Stimulated activated naive B cell treated with anti-CD40 and anti-IgM and Interleukin-4, amounts not matched to agents 10 μg/mL and 1 μg/mL and 100 μg/mL, for 72 hours (primary cell): ENCODE measurements around the gene HS3ST3A1.

Source experiments
- ATAC-seq, 2 donors: fragments of 150-1000 bp; cut with Tn5 transposase; replicated peaks; 2 replicates each; pipeline ENCODE4 v1.10.0; 2021; ENCODE audit warnings: moderate library complexity in 1 of 2
- DNase-seq: peaks from one replicate; pipeline ENCODE4 v3.0.0; 2021
- H3K27ac Mint-ChIP-seq: one replicate; pipeline ENCODE4 v1.8.0; 2022; ENCODE audit warnings: mild to moderate bottlenecking, mixed read lengths
- H3K27me3 Mint-ChIP-seq, 2 donors: one replicate each; pipeline ENCODE4 v1.8.0; 2022; ENCODE audit warnings: mixed read lengths in 2 of 2
- H3K36me3 Mint-ChIP-seq, 2 donors: one replicate each; pipeline ENCODE4 v1.8.0; 2022; ENCODE audit warnings: mixed read lengths in 2 of 2, mild to moderate bottlenecking in 1 of 2
- H3K4me1 Mint-ChIP-seq, 2 donors: one replicate each; pipeline ENCODE4 v1.8.0; 2022; ENCODE audit warnings: mixed read lengths in 2 of 2, mild to moderate bottlenecking in 1 of 2
- H3K4me3 Mint-ChIP-seq, 2 donors: one replicate each; pipeline ENCODE4 v1.8.0; 2022; ENCODE audit warnings: mild to moderate bottlenecking in 2 of 2, mixed read lengths in 2 of 2, moderate library complexity in 1 of 2
- H3K9me3 Mint-ChIP-seq, 2 donors: one replicate each; pipeline ENCODE4 v1.8.0; 2022; ENCODE audit warnings: mixed read lengths in 2 of 2, mild to moderate bottlenecking in 1 of 2

HS3ST3A1 gene

DNA sequence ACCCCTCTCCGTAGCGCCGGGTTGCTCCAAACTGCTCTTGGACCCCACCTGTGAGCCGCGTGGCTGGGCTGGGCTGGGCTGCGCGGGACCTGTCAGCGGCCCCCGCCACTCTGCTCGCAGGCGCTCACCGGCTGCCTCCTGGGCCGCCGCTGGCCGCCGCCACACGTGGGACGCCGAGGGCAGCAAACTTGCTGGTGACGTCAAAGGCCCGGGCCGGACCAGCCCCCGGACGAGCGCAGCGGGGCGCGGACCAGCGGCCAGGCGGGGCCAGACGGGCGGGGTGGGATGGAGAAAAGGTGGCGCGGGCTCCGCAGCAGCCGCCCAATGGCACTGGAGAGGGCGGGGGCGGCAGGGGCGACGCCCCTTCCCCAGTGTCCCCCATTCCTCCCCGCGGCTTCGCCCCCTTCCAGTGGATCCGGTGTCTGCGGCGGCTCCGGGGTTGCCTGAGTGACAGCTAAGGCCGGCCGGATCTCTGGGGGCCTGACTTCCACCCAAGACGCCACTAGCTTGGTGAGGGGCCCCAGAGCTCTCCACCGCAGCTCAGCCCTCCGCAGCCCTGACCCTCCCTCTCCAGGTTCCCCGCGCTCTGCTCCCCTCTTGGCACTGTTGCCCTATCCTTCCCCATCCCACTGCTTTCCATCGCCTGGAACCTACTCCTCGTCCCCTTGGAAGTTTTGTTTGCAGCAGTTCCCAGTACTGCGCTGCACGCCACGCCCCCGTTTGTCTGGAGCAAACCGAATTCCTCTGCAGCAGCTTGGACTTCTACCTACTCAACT, at the start of gene HS3ST3A1:
HS3ST3A1 (minus strand) TSS at position 154 of the 776 bp plus-strand sequence. CDS start 800 bp downstream, outside the sequence.
- H3K27ac Mint-ChIP-seq, result peak within 1 kb of the TSS; percentile 65
- peak within 1 kb of the TSS; percentile 73 to 85 for H3K4me3 Mint-ChIP-seq
- no peaks in the 10 kb centered on the region for H3K9me3 Mint-ChIP-seq
- DNase-seq (peak; percentile 8), ATAC-seq (peak; percentile 59 to 60)
- peaks cover 8 to 21% of the 10 kb centered on the region in 2 donors for H3K4me1 Mint-ChIP-seq
- peaks cover 0 to 2% of the 10 kb centered on the region in 2 donors for H3K36me3 Mint-ChIP-seq
- H3K27me3 Mint-ChIP-seq, result peaks cover 52 to 71% of the 10 kb centered on the region in 2 donors

DNA sequence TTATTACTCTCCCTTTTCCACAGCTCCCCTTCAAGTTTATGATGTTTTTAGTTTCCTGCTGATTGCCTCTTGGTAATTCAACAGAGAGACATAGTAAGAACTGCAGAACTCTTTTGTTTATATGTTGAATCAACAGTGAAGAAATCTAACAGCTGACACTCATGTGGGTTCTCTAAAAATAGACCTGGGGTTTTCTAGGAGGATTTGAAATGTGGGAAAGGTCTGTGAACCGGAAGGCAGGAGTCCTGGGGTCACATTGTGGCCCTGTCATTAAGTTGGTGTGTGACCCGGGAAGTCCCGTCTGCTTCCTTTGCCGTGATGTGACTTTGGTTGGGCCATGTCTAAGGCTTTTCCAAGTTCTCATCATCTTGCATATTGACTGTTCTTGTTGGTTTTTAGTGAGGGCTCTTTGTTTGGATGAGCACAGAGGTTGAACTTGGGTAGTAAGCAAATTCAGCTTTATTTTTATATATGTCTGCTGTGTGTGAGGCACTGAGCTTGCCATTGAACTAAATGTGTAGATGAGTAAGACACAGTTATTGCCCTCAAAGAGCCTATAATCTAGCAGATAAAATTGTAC, 48.5 kb upstream of the HS3ST3A1 start:
- Mint-ChIP-seq H3K4me1 (no peaks in the 10 kb centered on the region), H3K9me3 (no peaks in the 10 kb centered on the region), H3K4me3 (no peak overlapping the region), H3K36me3 (no peaks in the 10 kb centered on the region), H3K27me3 (peaks cover 8 to 13% of the 10 kb centered on the region in 2 donors), H3K27ac (no peak overlapping the region)
- DNase-seq, result no peak
- ATAC-seq, result no peak

DNA sequence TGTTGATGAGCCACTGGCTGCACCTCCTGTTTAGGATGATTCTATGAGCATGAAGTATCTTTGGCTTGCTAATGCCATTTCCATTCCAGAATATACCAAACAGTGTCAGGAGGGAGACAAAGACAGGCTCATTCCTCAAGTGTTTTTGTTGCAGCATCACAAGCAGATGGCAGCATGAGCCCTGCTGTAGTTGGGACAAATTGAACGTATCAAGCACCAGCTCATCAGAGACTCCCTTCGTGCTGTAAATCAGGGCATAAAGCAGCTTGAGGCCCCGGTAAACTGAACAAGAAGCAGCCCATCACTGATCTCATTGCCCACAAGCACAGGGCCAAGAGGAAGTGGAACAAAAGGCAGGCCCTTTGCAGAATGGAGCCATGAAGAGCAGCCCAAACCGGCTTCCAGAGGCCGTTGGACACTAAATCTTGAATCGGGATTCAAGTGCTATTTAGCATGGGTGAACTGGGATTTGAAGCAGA, 45.9 kb upstream of the HS3ST3A1 start:
- ATAC-seq (no peak), DNase-seq (no peak)
- H3K27ac Mint-ChIP-seq, result no peak overlapping the region
- H3K9me3 Mint-ChIP-seq, result no peaks in the 10 kb centered on the region
- no peaks in the 10 kb centered on the region for H3K4me1 Mint-ChIP-seq
- no peaks in the 10 kb centered on the region for H3K36me3 Mint-ChIP-seq
- H3K4me3 Mint-ChIP-seq, result no peak overlapping the region
- peaks cover 4 to 22% of the 10 kb centered on the region in 2 donors for H3K27me3 Mint-ChIP-seq

DNA sequence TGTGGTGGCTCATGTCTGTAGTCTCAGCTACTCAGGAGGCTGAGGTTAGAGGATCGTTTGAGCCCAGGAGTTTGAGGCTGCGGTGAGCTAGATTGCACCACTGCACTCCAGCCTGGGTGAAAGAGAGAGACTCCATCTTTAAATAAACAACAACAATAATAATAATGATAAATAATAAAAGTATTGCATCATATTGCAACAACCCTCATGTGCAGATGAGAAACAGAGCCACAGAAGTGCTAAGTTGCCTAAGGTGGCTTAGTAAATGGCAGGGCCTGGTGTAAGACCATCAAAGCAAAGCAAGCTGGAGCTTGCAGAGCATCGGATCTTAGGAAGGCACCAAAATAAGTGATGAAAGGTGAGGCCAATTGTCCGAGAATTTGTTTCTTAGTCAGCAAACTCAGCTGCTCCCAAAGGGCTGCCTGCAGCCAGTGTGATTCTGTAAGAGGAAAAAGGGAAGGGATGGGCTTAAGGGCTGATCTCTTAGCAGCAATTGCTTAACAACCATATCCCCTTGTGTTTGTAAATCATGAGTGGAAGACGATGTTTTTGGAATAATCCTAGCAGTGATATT, 45.3 kb upstream of the HS3ST3A1 start:
- Mint-ChIP-seq H3K4me3 (no peak overlapping the region), H3K27me3 (peaks cover 4 to 22% of the 10 kb centered on the region in 2 donors), H3K27ac (no peak overlapping the region), H3K36me3 (no peaks in the 10 kb centered on the region), H3K9me3 (no peaks in the 10 kb centered on the region), H3K4me1 (no peaks in the 10 kb centered on the region)
- ATAC-seq, result no peak
- DNase-seq, result no peak

DNA sequence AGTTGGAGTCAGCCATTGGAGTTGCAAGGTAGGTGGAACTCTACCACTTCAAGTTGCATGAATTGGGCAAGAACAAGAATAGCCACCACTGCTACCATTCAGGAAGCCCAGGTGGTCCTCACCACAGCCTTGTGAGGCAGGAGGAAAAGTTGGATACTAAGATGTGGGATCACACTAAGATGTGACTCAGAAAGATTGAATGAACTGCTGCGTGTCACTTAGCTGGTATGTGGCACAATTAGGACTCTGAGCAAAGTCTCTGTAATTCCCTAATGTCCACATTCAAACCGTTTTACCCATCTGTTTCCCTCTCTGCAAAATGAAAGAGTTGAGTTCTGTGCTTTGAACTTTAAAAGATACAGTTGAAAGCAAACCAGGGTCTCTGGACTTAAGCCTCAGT, 44.7 kb upstream of the HS3ST3A1 start:
- ATAC-seq (no peak), DNase-seq (no peak)
- H3K27me3 Mint-ChIP-seq, result peaks cover 8 to 24% of the 10 kb centered on the region in 2 donors
- no peak overlapping the region for H3K4me3 Mint-ChIP-seq
- no peaks in the 10 kb centered on the region for H3K4me1 Mint-ChIP-seq
- no peaks in the 10 kb centered on the region for H3K36me3 Mint-ChIP-seq
- H3K9me3 Mint-ChIP-seq, result no peaks in the 10 kb centered on the region
- H3K27ac Mint-ChIP-seq, result no peak overlapping the region

DNA sequence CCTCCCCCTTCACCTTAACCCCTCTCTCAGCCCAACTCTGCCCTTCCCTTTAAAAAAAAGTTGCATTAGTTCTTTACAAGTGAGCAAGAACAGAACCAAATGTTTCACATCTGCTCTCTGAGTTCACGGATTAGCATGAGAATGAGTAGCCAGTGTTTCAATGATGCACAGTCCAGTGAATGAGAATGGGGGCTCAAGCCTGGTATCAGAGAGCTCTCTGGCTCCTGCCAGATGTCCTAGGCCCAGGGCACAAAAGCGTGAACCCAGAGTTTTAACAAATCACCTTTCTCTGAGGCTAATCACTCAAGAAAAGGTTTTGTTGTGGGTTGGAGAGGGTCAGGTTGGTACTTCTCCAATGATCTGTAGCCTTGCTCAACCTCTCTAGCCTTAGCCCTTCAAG, 41.5 kb upstream of the HS3ST3A1 start:
- peaks cover 10 to 31% of the 10 kb centered on the region in 2 donors for H3K27me3 Mint-ChIP-seq
- H3K4me3 Mint-ChIP-seq, result no peak overlapping the region
- H3K4me1 Mint-ChIP-seq, result no peaks in the 10 kb centered on the region
- no peaks in the 10 kb centered on the region for H3K36me3 Mint-ChIP-seq
- DNase-seq (no peak), ATAC-seq (no peak)
- no peak overlapping the region for H3K27ac Mint-ChIP-seq
- no peaks in the 10 kb centered on the region for H3K9me3 Mint-ChIP-seq

DNA sequence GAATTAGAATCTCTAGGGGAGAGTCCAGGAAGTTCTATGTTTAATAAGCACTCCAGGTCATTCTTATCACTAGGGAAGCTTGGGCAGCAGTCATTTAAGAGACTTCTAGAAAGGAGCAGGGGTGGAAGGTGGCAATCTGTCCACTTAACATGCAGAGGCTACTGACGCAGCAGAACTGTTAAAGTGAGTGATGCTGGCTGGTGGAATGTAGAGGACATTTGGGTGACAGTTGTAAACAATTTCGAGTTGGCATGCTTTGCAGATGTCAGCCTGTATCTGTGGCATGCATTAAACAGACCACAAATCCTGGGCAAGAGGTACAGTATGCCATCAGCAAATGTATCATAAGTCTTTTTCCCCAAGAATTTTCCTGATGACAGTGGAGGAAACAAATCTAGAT, 40.5 kb upstream of the HS3ST3A1 start:
- ATAC-seq, result no peak
- Mint-ChIP-seq H3K36me3 (no peaks in the 10 kb centered on the region), H3K9me3 (no peaks in the 10 kb centered on the region), H3K27me3 (peaks cover 12 to 34% of the 10 kb centered on the region in 2 donors), H3K4me1 (no peaks in the 10 kb centered on the region), H3K4me3 (no peak overlapping the region), H3K27ac (no peak overlapping the region)
- no peak for DNase-seq

DNA sequence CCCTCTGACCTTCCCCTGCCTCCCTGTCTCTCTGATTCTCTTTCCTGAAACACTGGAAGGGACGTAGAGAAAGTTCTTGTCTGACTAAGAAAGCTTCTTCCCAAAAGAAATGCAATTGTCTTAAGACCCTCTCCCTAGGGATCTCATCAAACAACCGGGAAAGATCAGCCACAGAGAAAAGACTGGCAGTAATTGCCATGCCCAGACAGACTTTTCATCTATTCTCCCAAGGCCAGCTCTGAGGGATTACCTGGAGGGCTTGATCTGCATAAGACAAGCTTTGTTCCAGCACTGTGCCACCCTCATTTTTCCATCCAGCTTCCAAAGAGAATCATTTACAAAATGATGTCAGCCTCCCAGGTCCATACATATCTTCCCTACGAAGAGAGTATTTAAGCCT, 38.8 kb upstream of the HS3ST3A1 start:
- peaks cover 13 to 35% of the 10 kb centered on the region in 2 donors for H3K27me3 Mint-ChIP-seq
- ATAC-seq, result no peak

DNA sequence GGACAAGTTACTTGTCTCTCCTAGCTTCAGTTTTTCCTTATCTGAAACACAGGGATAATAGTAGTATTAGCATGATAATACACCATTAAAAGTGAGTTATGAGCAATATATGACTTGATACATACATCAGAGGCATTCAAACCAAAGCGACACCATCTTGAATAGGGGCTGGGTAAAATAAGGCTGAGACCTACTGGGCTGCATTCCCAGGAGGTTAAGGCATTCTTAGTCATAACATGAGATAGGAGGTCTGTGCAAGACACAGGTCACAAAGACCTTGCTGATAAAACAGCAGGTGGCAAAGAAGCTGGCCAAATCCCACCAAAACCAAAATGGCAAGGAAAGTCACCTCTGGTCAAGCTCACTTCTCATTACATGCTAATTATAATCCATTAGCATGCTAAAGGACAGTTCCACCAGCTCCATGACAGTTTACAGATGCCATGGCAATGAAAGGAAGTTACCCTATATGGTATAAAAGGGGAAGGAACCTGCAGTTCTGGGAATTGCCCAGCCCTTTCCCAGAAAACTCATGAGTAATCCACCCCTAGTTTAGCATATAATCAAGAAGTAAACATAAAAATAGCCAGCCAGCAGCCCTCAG, 37.2 kb upstream of the HS3ST3A1 start:
- Mint-ChIP-seq H3K4me3 (no peak overlapping the region), H3K27me3 (peaks cover 21 to 33% of the 10 kb centered on the region in 2 donors), H3K4me1 (no peaks in the 10 kb centered on the region), H3K9me3 (no peaks in the 10 kb centered on the region), H3K36me3 (no peaks in the 10 kb centered on the region), H3K27ac (no peak overlapping the region)
- ATAC-seq, result peak; percentile 51 to 52
- no peak for DNase-seq

More for the DNA sequence above, 38.8 kb upstream of the HS3ST3A1 start:
- no peak for DNase-seq
- no peak overlapping the region for H3K4me3 Mint-ChIP-seq
- H3K9me3 Mint-ChIP-seq, result no peaks in the 10 kb centered on the region
- no peaks in the 10 kb centered on the region for H3K36me3 Mint-ChIP-seq
- H3K4me1 Mint-ChIP-seq, result no peaks in the 10 kb centered on the region
- H3K27ac Mint-ChIP-seq, result no peak overlapping the region

DNA sequence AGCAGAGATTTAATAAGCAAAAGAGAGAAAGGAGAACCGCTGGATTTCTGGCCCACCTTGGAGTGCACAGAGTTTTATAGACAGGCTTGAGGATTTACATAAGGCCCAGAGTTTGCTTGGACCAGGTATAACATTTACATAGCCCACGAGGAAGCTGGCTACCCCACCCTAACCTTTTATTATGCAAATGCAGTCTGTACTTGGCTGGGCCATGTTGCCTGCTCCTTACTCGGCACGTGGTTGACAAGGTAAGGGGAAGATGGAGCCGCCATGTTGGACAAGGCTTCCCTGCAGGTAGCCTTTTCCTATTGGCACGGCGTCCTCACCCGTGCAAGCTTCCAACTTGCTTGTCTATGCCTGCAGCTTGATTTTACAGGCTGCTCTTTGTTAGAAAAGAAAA, 35.2 kb upstream of the HS3ST3A1 start:
- H3K27me3 Mint-ChIP-seq, result peaks cover 17 to 33% of the 10 kb centered on the region in 2 donors
- ATAC-seq (no peak), DNase-seq (no peak)
- no peak overlapping the region for H3K4me3 Mint-ChIP-seq
- H3K9me3 Mint-ChIP-seq, result no peaks in the 10 kb centered on the region
- H3K4me1 Mint-ChIP-seq, result no peaks in the 10 kb centered on the region
- H3K36me3 Mint-ChIP-seq, result no peaks in the 10 kb centered on the region
- H3K27ac Mint-ChIP-seq, result no peak overlapping the region

DNA sequence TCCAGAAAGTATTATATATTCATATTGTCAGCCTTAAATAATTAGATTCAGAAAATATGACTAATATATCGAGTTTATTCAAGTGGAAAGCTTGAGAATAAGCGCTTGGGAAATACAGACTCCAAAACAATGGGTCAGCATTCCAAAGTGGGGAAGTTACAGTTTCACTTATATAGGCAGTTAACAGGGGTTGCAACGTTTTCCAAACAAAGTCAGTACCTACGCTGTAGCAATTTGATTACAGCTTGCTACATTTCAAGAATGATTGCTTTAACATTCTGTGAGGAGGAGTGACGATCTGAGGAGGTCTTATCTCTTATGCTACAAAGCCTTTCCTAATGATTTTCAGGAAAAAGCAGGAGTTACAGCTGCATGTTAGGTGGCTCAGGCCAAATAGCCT, 34.2 kb upstream of the HS3ST3A1 start:
- Mint-ChIP-seq H3K9me3 (no peaks in the 10 kb centered on the region), H3K4me1 (no peaks in the 10 kb centered on the region), H3K4me3 (no peak overlapping the region), H3K27me3 (peaks cover 11 to 31% of the 10 kb centered on the region in 2 donors), H3K36me3 (no peaks in the 10 kb centered on the region), H3K27ac (no peak overlapping the region)
- no peak for DNase-seq
- no peak for ATAC-seq

DNA sequence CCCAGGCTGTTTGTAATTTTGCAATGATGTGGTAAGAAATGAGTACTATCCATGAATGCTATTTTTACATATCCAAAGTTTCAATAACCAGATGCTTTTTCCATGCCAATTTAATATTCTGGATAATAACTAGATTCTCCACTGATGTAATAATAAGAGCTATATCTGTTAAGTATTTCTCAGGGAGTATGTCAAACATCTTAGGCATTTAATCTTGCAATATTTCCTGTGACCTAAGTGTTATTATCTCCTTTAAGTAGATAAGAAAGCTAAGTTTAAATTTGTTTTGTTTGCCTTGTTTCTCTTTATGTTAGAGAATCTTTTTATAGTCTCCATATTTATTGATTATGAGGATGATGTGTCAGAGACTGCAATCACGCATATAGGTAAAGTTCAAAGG, 32.3 kb upstream of the HS3ST3A1 start:
- Mint-ChIP-seq H3K27ac (no peak overlapping the region), H3K36me3 (no peaks in the 10 kb centered on the region), H3K4me1 (no peaks in the 10 kb centered on the region), H3K4me3 (no peak overlapping the region), H3K27me3 (peaks cover 11 to 23% of the 10 kb centered on the region in 2 donors), H3K9me3 (no peaks in the 10 kb centered on the region)
- ATAC-seq (no peak), DNase-seq (no peak)

DNA sequence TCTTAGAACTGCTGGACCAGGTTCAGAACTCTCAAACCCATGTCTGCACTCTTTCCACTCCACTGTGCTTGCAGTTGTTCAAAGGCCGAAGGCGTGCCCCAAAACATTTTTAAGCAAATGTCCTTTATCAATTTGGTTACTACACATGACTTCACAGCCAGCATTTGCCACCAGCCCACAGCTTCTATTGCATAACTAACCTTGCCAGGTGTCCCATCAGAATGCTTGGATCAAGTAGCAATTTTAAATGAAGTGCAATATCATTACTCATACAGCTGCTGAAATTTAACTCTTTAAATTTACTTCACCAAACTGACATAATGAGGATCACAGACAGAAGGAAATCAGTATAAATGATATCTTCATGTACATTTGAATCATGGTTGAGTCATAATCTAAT, 29.8 kb upstream of the HS3ST3A1 start:
- ATAC-seq, result no peak
- DNase-seq, result no peak

DNA sequence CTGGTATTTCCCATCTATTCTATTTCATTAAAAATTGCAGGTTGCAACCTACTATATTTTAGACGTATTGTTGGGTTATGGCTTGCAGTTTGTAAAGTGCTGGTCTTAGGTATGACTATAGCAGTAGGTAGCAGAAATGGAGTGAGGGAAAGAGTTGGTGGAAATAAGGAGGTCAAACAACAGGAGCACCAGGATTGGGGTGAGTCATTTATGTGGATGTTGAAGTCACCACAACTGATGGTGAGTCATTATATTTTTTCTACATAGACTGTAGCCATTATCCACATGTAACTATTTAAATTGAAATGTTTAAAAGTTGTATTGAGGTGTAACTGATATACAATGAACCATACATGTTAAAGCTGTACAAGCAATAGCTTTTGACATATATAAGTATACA, 25.0 kb upstream of the HS3ST3A1 start:
- Mint-ChIP-seq H3K27ac (no peak overlapping the region), H3K36me3 (no peaks in the 10 kb centered on the region), H3K27me3 (peaks cover 22 to 41% of the 10 kb centered on the region in 2 donors), H3K9me3 (peaks cover 0 to 3% of the 10 kb centered on the region in 2 donors), H3K4me1 (no peaks in the 10 kb centered on the region), H3K4me3 (no peak overlapping the region)
- no peak for DNase-seq
- ATAC-seq, result no peak

More for the DNA sequence above, 29.8 kb upstream of the HS3ST3A1 start:
- Mint-ChIP-seq H3K27me3 (peaks cover 8 to 22% of the 10 kb centered on the region in 2 donors), H3K9me3 (no peaks in the 10 kb centered on the region), H3K36me3 (no peaks in the 10 kb centered on the region), H3K27ac (no peak overlapping the region), H3K4me1 (no peaks in the 10 kb centered on the region), H3K4me3 (no peak overlapping the region)
